IPS-18c (cell line): ENCODE results near the gene ARAF.
A peak's percentile ranks its signal among the peaks of the same experiment; 100 is the strongest.
"Not testable (repeated sequence)": the region's sequence is repeated elsewhere in the genome, so short reads cannot be mapped to it uniquely, and the experiment has no call there.

Experiments used
- H3K4me3 ChIP-seq: 2 replicates; pipeline ENCODE4 v1.7.0; 2013; ENCODE audit warnings: low read depth, mild to moderate bottlenecking, low read length, moderate library complexity; ENCODE audit not compliant: insufficient read depth
- H3K9me3 ChIP-seq: one replicate; pipeline ENCODE4 v1.6.1; 2013; ENCODE audit warnings: mild to moderate bottlenecking, low read length, moderate library complexity; ENCODE audit not compliant: control insufficient read depth, insufficient read depth

ARAF gene

DNA sequence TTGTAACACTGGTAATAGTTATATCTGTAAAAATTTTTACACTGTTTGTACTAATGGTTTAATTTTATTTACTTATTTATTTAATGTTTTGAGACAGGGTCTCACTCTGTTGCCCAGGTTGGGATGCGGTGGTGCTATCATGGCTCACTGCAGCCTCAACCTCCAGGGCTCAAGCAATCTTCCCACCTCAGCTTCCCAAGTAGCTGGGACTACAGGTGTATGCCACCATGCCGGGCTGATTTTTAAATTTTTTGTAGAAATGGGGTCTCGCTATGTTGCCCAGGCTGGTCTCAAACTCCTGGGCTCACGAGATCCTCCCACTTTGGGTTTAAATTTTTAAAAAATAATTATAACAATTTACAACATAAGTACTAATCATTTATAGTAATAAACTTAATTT, 42.1 kb downstream of the ARAF start:
- not testable (repeated sequence) for H3K4me3 ChIP-seq

DNA sequence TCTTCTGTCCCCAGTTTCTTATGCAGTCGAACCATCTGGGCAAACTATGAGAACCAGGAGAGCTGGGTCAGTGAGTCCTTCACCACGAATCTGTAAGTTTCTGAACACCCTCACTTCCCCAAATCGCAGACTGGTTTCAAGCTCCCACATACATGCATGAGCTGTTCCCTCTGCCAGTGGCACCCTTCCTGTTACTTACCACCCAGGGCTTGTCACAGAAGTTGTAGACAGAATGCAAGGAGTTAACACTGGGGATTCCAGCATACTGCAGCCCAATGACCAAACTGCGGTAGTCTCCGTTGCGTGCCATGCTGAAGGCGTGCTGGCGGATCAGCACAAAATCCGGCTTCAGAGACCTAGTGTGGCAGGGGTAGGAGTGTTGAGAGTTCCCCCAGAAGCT, 44.0 kb downstream of the ARAF start:
- H3K4me3 ChIP-seq = no peak overlapping the region
- H3K9me3 ChIP-seq = peaks cover 10% of the 10 kb centered on the region

More for the DNA sequence above, 42.1 kb downstream of the ARAF start:
- peaks cover 13% of the 10 kb centered on the region for H3K9me3 ChIP-seq

DNA sequence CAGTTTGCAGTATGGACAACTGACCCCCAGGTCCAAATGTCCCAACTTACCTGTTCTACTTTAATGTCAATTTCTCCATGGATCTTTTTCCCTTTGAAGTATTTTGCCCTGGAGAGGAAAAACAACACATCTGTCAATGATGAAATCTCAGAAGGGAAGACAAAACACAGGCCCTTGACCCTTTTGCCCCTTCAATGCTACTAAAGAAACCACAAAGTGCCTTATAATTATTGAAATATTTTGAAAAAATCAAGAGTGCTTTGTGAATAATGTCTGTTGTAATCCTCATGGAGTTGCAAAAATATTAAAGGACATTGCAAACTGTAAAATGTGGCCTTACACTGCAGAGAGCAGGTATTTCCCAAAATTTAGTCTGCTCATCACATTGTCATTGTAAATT, 46.1 kb downstream of the ARAF start:
- H3K4me3 ChIP-seq = no peak overlapping the region

DNA sequence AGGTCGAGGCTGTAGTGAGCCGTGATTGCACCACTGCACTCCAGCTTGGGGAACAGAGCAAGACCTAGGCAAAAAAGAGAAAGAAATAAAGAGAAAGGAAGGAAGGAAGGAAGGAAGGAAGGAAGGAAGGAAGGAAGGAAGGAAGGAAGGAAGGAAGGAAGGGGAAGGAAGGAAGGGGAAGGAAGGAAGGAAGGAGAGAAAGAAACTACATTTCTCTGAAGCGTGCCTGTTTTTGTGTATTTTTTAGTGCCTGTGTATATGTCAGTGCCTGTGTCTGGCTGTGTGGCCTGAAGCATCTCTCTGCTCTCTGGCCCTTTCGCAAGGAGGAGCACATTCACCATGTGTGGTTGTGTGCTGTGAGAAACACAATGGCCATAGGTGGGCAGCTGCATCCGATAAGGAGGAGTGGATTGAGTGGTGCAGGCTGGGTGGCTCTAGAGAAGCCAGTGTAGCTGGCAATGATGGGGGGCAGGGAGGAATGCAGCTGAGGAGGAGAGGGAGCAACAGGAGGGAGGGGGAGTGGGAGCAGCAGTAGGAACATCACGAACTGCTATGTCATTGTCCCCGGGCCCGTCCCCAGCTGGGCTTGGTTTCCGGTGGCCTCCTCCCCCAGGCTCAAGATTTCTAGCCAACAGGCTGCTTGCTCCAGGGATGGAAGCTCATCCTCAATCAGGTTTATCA, 47.3 kb downstream of the ARAF start:
- Histone ChIP-seq H3K9me3 (peaks cover 14% of the 10 kb centered on the region), H3K4me3 (no peak overlapping the region)

More for the DNA sequence above, 46.1 kb downstream of the ARAF start:
- peaks cover 14% of the 10 kb centered on the region for H3K9me3 ChIP-seq

DNA sequence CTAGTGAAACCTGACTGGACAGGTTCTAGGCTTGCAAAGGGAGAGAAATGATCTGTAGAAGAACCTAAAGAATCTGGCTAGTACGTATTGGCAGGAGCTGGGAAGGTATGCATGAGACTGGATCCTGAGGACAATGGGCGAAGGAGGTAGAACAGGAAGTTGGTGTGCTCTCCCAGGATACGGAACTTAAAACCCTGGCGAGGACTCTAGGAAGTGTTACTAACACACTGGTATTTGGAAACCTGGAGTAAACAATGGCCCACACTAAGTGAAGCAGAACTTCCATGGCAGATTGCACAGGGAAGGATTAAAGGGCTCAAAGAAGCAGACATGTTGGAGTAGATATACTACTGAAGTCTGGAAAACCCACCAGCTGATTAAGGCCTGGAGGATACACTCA, 49.5 kb downstream of the ARAF start:
- Histone ChIP-seq H3K9me3 (peaks cover 16% of the 10 kb centered on the region), H3K4me3 (no peak overlapping the region)

DNA sequence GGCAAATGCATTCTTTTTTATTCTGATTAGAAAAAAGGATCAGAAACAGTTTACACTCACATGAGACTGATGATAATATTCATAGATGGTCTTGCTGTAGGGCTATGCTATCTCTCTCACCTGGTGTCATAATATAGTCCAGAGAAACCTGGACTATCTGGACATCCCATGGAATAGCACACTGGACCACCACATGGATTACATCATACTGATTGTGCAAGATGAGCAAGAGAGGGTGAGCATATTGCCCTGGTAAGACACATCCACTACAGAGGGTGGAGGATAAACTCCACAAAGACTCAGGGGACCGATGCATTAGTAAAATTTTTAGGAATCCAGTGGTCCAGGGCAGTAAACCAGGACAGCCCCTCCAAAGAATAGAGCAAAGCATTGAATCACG, 50.5 kb downstream of the ARAF start:
- H3K9me3 ChIP-seq = peaks cover 19% of the 10 kb centered on the region
- no peak overlapping the region for H3K4me3 ChIP-seq

DNA sequence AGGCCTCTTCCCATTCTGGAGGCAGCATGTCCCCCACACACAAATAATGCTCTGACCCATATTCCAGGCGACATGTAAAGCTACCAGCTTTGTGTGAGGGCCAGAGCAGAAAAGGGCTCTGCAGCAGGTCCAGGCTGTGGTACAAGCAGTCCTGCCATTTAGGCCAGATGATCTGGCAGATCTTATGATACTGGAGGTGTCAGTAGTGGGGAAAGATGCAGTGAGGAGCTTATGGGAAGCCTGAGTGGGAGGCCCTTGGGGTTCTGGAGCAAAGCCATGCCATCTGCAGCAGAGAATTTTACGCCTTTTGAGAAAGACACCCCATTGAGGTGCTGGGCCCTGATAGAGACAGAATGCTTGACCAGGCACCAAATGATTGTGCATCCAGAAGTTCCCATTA, 50.9 kb downstream of the ARAF start:
- H3K9me3 ChIP-seq = peaks cover 19% of the 10 kb centered on the region

DNA sequence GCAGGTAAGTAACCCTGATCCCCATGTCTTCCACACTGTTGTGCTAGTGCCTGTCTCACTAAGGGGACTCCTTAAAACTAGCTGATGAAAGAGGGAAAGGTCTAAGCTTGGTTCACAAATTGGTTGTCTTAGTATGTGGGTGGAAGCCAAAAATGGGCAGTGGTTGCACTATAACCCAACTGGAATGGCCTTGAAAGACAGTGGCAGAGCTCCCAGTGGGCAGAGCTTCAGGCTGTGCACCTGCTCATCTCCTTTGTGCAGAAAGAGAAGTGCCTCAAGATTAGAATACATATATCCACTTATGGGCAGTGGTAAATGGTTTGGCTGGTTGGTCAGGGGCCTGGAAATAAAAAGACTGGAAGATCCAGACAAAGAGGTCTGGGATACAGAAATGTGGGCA, 51.4 kb downstream of the ARAF start:
- H3K4me3 ChIP-seq = no peak overlapping the region
- peaks cover 14% of the 10 kb centered on the region for H3K9me3 ChIP-seq

More for the DNA sequence above, 50.9 kb downstream of the ARAF start:
- H3K4me3 ChIP-seq = no peak overlapping the region

DNA sequence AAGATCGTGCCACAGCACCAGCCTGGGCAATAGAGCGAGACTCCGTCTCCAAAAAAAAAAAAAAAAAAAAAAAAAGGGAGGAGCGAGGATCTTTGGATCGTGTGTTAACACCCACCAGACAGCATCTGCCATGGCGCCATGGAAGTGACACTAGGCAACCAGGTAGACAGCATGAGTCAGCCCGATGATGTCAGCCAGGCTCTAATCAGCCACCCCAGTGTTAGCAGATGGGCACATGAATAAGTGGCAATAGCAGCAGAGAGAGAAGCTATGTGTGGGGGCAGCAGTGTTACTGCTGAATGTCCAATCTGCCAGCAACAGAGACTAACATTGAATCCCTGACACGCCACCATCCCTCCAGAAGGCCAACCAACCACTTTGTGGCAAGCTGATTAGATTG, 52.1 kb downstream of the ARAF start:
- Histone ChIP-seq H3K4me3 (no peak overlapping the region; the same call in 1 of the 2 replicates), H3K9me3 (peaks cover 11% of the 10 kb centered on the region)

DNA sequence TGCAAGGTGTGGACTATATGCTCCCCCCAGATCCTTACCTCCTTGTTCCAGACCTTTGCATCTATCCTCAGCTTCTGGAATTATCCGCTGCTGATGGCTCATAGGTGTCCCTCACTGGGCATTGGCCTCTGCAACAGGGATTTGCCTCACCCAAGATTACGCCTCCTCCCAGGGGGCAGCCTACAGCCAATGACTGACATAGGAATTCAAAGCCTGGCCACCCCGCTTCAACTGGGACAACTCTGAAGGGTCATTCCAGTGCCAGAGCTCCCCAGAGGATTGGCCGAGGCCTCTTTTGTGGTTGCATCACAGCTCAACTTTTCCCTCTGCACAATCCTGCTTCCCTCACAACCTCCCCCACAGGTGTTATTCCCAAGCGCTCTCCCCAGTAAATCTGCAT, 53.6 kb downstream of the ARAF start:
- Histone ChIP-seq H3K4me3 (no peak overlapping the region), H3K9me3 (peaks cover 11% of the 10 kb centered on the region)

DNA sequence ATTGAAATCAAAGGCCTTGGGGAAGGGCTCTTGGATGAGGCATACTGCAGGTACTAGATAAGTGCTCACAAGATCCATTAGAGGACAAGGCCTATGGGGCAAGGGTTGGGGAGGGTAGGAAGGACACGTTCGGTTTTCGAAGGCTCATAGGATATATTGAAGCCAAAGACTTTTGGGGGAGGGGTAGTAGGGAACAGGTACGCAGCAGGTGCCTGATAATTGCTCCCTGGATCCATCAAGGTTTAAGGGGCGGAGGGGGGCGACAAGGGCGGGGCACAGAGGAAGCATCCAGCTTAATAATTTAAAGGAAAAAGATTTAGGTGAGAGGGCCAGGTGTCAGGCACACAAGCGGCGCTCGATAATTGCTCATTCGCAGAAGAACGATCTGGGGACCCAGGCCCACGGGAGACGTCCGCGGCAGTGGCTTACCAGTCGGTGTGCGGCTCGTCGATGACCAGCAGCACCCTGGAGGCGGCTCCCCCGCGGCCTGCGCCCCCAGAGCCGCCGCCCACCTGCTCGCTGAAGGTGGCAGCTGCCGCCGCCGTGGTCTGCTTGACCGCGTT, 58.0 kb downstream of the ARAF start:
- Histone ChIP-seq H3K9me3 (peaks cover 7% of the 10 kb centered on the region), H3K4me3 (peak overlapping the region; percentile 38; the same call in 1 of the 2 replicates)

DNA sequence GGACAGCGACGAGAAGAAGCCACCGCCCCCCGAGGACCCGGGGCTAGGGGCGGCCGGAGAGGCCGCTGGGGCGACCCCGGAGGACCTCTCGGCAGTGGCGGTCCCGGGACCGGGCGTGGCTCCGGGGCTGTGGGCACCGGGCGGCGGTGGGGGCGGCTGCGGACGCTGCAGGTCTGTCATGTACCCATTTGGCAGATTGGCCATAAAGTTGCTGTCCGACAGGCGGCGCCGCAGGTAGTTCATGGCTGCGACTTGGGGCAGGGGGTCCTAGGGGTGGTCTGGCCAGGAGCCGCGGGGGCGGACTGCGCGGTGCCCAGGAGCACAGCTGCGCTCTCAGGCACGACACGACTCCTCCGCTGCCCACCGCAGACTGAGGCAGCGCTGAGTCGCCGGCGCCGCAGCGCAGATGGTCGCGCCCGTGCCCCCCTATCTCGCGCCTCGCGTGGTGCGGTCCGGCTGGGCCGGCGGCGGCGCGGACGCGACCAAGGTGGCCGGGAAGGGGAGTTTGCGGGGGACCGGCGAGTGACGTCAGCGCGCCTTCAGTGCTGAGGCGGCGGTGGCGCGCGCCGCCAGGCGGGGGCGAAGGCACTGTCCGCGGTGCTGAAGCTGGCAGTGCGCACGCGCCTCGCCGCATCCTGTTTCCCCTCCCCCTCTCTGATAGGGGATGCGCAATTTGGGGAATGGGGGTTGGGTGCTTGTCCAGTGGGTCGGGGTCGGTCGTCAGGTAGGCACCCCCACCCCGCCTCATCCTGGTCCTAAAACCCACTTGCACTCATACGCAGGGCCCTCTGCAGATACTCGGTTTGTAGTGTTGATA, 58.7 kb downstream of the ARAF start, which contains the start of gene SYN1:
Gene SYN1 (minus strand): TSS at position 372 of the 817 bp plus-strand sequence. CDS start 129 bp downstream, at position 243.
- H3K4me3 ChIP-seq = peak within 1 kb of the TSS; percentile 40
- H3K9me3 ChIP-seq = peaks cover 7% of the 10 kb centered on the region

DNA sequence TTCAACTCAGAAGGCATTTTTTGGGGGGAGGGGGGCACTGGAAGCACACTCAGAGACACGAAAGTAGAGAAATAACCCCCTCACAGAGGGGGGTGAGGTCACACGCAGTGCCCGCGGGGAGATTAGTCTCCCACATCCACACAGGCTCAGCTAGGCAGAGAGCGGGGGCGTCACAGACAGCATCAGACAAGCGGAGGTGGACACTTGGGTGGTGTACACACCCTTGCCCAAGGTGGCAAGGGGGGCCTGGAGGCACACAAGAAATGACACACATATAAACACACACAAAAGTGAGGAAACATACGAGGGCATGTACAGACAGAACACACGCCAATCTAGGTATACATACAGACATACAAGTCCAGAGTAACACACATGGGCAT, 59.3 kb downstream of the ARAF start:
- H3K9me3 ChIP-seq = peaks cover 7% of the 10 kb centered on the region
- peak overlapping the region; percentile 40 for H3K4me3 ChIP-seq
